Left lung (tissue), 10 donors: ENCODE measurements around the gene AGAP1. TPM values are rescaled to one million over a fixed set of nuclear protein-coding genes. Genes with fewer than 3 reads are reported as not detected.

Experiments used
- ATAC-seq: fragments of 200-7000 bp; cut with Tn5 transposase; one replicate; pipeline ENCODE4 v1.9.1; 2020; ENCODE audit warnings: moderate library complexity
- DNase-seq, 4 donors: peaks; one replicate each; pipeline ENCODE4 v3.0.0-alpha.2; 2013 to 2020
- H3K27ac ChIP-seq, 2 donors: fragments of 200-600 bp; sonication (generic) in 1 of 2; one replicate each; pipeline versions ENCODE4 v1.5.0 to v1.8.0; 2020 to 2021
- H3K27me3 ChIP-seq, 2 donors: fragments of 200-600 bp; sonication (generic) in 1 of 2; one replicate each; pipeline versions ENCODE4 v1.5.0 to v1.8.0; 2020 to 2021
- H3K36me3 ChIP-seq, 2 donors: fragments of 200-600 bp; sonication (generic) in 1 of 2; one replicate each; pipeline versions ENCODE4 v1.5.0 to v1.8.0; 2020 to 2021
- H3K4me1 ChIP-seq, 2 donors: fragments of 200-600 bp; one replicate each; pipeline ENCODE4 v1.8.0; 2021
- H3K4me3 ChIP-seq, 2 donors: fragments of 200-600 bp; sonication (generic) in 1 of 2; one replicate each; pipeline versions ENCODE4 v1.5.0 to v1.8.0; 2020 to 2021; ENCODE audit warnings: mild to moderate bottlenecking in 1 of 2
- H3K9me3 ChIP-seq, 2 donors: fragments of 200-600 bp; sonication (generic) in 1 of 2; one replicate each; pipeline versions ENCODE4 v1.5.0 to v1.8.0; 2020 to 2021
- CTCF ChIP-seq, 2 donors: fragments of 200-600 bp; sonication (generic) in 1 of 2; IDR thresholded peaks; one replicate each; pipeline versions ENCODE4 v1.5.0 to v1.8.0; 2021; ENCODE audit warnings: antibody characterized with exemption in 2 of 2
- intact Hi-C, 2 donors: fragments of 100-400 bp; cut with DNase I; formaldehyde crosslinking; loops; one replicate each; pipeline versions ENCODE4 v1.11.2 to v1.14.2; 2022
- polyA plus RNA-seq, 6 donors: library from polyadenylated mRNA; unstranded; fragments of 120-200 nt; gene quantifications; one replicate each; pipeline ENCODE4 v1.2.1, GENCODE V29; 2013; ENCODE audit not compliant: insufficient read length in 6 of 6
- total RNA-seq, 2 donors: library from RNA; stranded (reverse); fragmentation: NEBNext Ultra II Directional; extraction: Animal tissue kit (Norgen Biotek cat#: 25700); gene quantifications; one replicate each; pipeline ENCODE4 v1.2.1, GENCODE V29; 2021
- donor health status: DM: no; HTN: yes; CAD: no.
- donor health status: DM: no; HTN: no; CAD: no.

Gene AGAP1
- total and polyA plus RNA-seq, 8 donors = 13.1 to 25.4 (median 22.4) TPM

GRCh38 chr2:235511751-235512698 lies 18.2 kb downstream of the AGAP1 start:
- H3K4me3 ChIP-seq = no peak overlapping the region
- no peaks in the 10 kb centered on the region for H3K9me3 ChIP-seq
- intact Hi-C loops = no loop called here
- no peaks in the 10 kb centered on the region for H3K27me3 ChIP-seq
- DNase-seq = peak in 1 of 4 donors; percentile 3
- ATAC-seq = no peak
- H3K36me3 ChIP-seq = no peaks in the 10 kb centered on the region
- TF ChIP-seq CTCF (IDR thresholded peaks at IDR 0.05) = no peak
- H3K27ac ChIP-seq = peak overlapping the region in 1 of 2 donors; percentile 33
- H3K4me1 ChIP-seq = peaks cover 2 to 14% of the 10 kb centered on the region in 2 donors

- no peak for ATAC-seq
- intact Hi-C loops = no loop called here
- Histone ChIP-seq H3K4me3 (no peak overlapping the region), H3K9me3 (no peaks in the 10 kb centered on the region), H3K36me3 (no peaks in the 10 kb centered on the region), H3K27ac (no peak overlapping the region), H3K27me3 (no peaks in the 10 kb centered on the region), H3K4me1 (peaks cover 2 to 14% of the 10 kb centered on the region in 2 donors)
- no peak for TF ChIP-seq CTCF (IDR thresholded peaks at IDR 0.05)
- DNase-seq = peak in 1 of 4 donors; percentile 19
These were observed 18.8 kb downstream of the AGAP1 start for GRCh38 chr2:235512699-235513053.

DNA sequence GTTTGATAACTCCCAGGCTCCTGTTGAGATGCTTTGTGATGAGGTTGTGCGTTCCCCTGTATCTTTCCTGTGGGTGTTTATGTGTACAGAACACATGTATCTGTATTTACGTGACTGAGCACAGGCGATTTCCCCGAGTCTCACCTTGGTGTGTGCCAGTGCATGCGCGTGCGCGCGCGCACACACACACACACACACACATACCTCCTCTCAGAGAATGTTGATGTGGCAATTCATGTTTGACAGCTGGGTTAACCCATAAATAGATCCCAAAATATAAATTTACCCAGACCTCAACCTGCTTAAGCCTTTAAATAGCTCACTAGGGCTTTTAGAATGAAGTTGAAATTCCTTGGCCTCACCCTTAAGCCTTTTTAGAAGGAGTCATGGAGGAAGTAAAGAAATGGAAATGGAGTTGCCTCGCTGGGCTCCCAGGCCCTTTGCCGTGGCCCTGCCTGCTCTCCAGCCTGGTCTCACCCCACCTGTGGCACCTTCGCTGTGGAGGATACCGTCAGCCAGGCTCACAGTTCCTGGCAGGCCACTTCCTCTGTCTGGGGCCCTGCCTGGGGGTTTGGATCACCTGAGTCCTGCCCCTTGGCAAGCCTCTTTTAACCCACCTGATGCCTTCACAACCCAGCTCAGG lies 20.3 kb downstream of the AGAP1 start:
- H3K36me3 ChIP-seq = no peaks in the 10 kb centered on the region
- no peaks in the 10 kb centered on the region for H3K9me3 ChIP-seq
- DNase-seq = peak in 1 of 4 donors; percentile 32
- intact Hi-C loops = no loop called here
- no peak for TF ChIP-seq CTCF (IDR thresholded peaks at IDR 0.05)
- H3K27ac ChIP-seq = peak overlapping the region in 1 of 2 donors; percentile 19
- peaks cover 2 to 21% of the 10 kb centered on the region in 2 donors for H3K4me1 ChIP-seq
- no peak overlapping the region for H3K4me3 ChIP-seq
- H3K27me3 ChIP-seq = no peaks in the 10 kb centered on the region
- peak; percentile 41 for ATAC-seq

- H3K9me3 ChIP-seq = no peaks in the 10 kb centered on the region
- H3K27me3 ChIP-seq = no peaks in the 10 kb centered on the region
- TF ChIP-seq CTCF (IDR thresholded peaks at IDR 0.05) = no peak
- intact Hi-C loops = no loop called here
- peaks cover 2 to 21% of the 10 kb centered on the region in 2 donors for H3K4me1 ChIP-seq
- H3K27ac ChIP-seq = peak overlapping the region in 1 of 2 donors; percentile 19
- no peak overlapping the region for H3K4me3 ChIP-seq
- ATAC-seq (no peak), DNase-seq (peak in 1 of 4 donors; percentile 20)
- no peaks in the 10 kb centered on the region for H3K36me3 ChIP-seq
These were observed 21.0 kb downstream of the AGAP1 start for GRCh38 chr2:235514627-235515363.
